Bone marrow (tissue), 2 donors: ENCODE measurements around the gene HINT3.
"Not testable (repeated sequence)": the region's sequence is repeated elsewhere in the genome, so short reads cannot be mapped to it uniquely, and the experiment has no call there.

Experiments
- DNase-seq, 2 donors: peaks; one replicate each; lab custom pipeline; 2025; lab: John Stamatoyannopoulos, UW

HINT3 gene

DNA sequence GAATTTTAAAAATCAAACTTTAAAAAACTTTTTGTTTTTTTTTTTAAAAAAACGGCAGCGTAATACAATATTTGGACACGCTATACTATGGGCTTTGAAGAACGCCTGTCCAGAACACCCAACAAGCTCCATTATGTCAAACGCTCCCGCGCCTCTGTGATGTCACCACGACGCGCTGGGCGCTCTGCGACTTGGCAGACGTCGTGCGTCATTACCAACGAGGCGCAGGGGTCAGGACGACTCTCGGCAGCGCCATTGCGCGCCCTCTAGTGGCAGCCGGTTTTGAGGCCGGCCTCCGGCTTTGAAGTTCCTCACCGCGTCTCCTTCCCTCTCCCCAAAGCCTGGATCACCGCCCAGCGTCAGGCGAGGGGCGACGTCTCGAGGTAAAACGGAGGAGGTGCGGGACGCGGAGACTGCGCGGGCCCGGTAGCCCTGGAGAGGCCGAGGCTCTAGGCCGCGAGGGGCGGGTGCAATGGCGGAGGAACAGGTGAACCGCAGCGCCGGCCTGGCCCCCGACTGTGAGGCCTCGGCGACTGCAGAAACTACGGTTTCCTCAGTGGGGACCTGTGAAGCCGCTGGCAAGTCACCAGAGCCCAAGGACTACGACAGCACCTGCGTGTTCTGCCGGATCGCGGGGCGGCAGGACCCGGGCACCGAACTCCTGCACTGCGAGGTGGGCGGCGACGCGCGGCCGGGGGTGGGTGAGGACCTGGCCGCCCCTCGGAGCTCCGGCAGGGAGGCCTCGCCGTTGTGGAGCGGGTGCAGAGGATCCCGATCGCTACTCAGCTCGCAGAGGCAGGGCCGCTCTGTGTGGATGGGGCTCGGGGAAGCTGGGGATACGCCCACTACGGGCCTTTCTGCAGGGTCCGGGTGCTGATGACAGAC lies at the start of gene HINT3:
Gene HINT3, plus strand, starts transcription at position 265 of the 885 bp plus-strand sequence. Its CDS starts 208 bp downstream, at position 473.
- peak; percentile 91 to 92 for DNase-seq

- no peak for DNase-seq
Measured at GRCh38 chr6:125910527-125910926, 46.0 kb upstream of the HINT3 start.

- not testable (repeated sequence) for DNase-seq
Measured at GRCh38 chr6:125911051-125911451, 45.5 kb upstream of the HINT3 start.

- DNase-seq, result not testable (repeated sequence)
Measured at GRCh38 chr6:125912430-125912829, 44.1 kb upstream of the HINT3 start.

DNA sequence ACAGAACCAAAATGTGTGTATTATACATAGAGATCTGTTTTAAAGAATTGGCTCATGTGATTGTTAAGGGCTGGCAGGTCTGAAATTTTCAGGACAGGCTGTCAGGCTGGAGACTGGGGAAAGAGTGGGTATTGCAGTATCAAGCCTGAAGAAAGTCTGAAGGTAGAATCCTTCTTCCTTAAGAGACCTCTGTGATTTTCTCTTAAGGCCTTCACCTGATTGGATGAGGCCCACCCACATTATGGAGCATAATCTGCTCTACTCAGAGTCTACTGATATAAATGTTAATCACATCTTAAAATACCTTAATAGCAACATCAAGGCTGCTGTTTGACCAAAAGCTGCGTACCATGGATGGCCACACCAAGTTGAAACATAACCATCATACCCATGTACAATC lies 43.4 kb upstream of the HINT3 start:
- DNase-seq, result no peak

GRCh38 chr6:125913864-125914351 lies 42.7 kb upstream of the HINT3 start:
- no peak for DNase-seq

DNA sequence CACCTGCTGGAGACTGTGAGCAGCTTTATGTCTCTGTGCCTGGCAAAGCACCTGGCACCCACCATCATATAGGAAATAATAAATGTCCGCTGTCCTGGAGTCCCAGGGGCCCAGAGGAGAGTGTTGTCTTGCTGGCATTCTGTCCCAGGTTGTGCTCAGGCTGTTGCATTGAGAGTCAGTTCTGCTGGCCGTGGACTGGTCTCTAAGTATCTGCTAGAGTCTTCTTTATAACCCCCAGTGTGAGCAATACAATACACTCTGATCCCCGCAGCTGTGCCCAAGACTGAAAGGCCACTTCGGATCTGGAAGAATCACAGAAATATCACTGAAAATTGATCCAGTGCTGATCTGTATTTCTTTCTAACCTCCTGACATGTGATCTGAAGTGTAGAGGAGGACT lies 38.3 kb upstream of the HINT3 start:
- no peak for DNase-seq

DNA sequence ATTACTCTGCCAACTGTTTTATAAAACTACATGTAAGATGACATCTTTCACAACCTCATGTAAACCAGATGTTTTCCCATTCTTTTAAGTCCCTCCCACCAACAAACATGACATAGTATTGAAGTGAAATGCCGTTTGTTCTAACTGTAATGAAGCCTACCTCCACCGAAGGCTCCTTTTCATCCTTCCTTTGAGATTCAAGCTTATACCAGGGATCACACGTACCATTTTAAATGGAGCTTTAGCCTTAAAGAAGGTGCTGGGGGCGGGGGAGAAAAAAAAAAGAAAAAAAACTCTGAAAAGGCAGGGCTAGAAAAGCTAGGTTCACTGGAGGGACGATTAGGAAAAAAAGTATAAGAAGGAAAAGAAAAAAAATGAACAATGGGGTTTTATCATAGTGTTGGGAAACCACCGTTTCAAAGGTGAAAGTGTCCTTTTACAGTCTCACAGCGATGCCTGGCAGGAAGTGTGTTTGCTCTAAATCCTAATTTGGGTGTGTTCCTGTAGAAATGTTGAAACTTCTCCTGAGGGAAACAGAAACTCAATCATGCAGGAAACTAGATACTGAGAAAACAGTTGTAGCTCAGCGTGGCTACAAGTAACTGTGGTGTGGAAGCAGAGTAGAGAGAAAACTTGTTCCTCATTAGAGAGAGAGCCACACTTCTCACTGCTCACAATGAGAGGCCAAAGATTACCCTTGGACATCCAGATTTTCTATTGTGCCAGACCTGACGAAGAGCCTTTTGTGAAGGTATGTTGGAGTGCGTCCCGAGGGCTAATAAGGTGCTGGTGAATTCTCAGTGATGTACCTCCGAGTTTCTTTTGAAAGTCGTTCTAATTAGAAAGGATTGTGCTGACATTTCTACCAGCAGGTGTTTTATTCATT lies 37.6 kb upstream of the HINT3 start:
- peak in 1 of 2 donors; percentile 93 for DNase-seq

GRCh38 chr6:125919618-125920017 lies 37.0 kb upstream of the HINT3 start:
- DNase-seq, result no peak

- DNase-seq, result no peak
Measured at GRCh38 chr6:125922322-125922860, 34.2 kb upstream of the HINT3 start.

GRCh38 chr6:125923366-125923877 lies 33.1 kb upstream of the HINT3 start:
- no peak for DNase-seq

- DNase-seq, result peak in 1 of 2 donors; percentile 12
Measured at GRCh38 chr6:125924169-125924568, 32.4 kb upstream of the HINT3 start.

DNA sequence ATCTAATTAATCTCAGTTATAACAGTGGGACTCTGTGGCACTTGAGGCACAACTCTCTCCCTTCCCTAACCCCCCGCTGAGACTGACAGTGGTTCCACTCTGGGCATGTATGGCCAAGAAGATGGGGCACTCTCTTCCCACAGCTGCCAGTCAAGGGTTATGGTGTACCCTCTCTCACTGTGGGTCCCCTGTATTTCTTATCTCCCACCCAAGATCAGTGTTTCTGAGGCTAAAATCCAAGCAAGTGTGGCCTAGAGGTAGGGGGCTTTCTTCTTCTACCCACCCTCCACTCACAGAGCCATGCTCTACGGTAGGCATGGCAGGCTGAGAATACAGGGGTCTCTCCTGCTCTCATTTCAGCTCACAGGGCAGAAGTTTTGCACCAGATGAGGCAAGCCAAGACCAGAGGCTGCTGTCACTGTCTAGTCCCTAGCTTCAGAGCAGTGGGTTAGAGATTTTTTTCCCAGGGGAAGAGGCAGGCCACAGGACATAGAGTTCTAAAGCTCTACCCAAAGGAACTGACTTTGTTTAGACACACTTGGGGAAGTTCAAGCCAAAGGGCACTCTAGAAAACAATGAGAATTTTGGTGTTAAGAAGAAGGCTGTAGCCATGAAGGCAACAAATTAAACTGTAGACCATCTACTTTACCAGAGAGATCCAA lies 31.7 kb upstream of the HINT3 start:
- DNase-seq, result no peak

- DNase-seq, result no peak
Measured at GRCh38 chr6:125926711-125927110, 29.9 kb upstream of the HINT3 start.

- DNase-seq, result no peak
Measured at GRCh38 chr6:125927761-125928160, 28.8 kb upstream of the HINT3 start.

DNA sequence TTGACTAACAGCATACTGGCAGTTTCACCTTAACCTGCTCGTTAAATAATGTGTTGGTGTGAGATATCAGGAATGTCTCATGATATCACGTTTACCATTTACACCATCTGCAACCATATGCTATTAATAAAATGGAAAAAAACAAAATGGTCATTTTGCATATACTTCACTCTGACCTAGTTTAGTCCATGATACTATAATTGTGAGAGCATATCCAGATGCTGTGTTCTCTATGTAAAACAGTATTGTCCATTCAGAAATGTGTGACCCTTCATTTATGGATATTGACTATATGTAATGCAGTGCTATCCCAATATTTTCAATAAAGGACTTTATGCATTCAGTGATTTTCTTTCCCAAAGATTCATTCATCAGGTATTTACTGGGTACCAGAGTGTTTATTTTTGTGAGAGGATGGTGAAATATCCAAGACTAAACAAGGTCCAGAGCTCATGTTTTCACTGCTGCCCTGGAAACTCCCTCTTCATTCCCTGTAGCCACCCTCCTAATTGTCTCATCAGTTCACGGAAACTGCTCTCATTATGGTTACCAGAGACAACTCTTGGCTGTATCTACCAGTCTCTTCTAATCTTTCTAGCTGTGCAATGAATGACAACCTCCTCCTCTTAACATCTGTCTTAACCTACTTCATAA lies 25.7 kb upstream of the HINT3 start:
- DNase-seq, result no peak

GRCh38 chr6:125931733-125932450 lies 24.7 kb upstream of the HINT3 start:
- no peak for DNase-seq

- DNase-seq, result no peak
Measured at GRCh38 chr6:125932451-125932795, 24.1 kb upstream of the HINT3 start.

- not testable (repeated sequence) for DNase-seq
Measured at GRCh38 chr6:125935520-125935919, 21.1 kb upstream of the HINT3 start.

DNA sequence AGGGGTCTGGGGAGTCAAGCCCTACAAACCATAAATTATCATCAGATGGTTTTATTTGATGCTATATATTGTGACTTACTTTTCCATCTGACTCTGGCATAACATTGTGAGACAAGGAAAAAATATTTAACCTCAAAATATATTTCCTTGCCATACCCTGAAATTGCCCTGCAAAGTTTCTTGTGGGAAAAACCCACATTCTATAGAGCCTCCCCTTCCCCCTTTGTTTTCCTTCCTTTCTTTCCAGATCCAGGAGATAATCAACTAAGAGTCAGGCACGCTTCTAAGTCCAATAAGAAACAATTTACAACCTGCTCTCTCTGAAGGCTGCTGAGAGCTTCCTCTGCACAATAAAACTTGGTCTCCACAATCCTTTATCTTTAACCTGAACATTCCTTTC lies 17.5 kb upstream of the HINT3 start:
- no peak for DNase-seq
